Activated T-cell treated with anti-CD3 and anti-CD28 coated beads, Interleukin-2, amount 50 U/mL, for 48 hours (primary cell): ENCODE data around the gene ARPP19.

Experiments used
- DNase-seq, 2 experiments: peaks; one replicate each; pipeline ENCODE4 v3.0.0-alpha.2; 2020

Gene ARPP19

GRCh38 chr15:52511084-52511483 is 57.7 kb downstream of the ARPP19 start:
- no peak for DNase-seq

GRCh38 chr15:52509500-52510245 is 59.2 kb downstream of the ARPP19 start:
- DNase-seq, result no peak

- DNase-seq, result no peak
These were observed 62.3 kb downstream of the ARPP19 start for GRCh38 chr15:52506549-52506948.

GRCh38 chr15:52505151-52505550 is 63.7 kb downstream of the ARPP19 start:
- no peak for DNase-seq

- no peak for DNase-seq
These were observed 64.9 kb downstream of the ARPP19 start for GRCh38 chr15:52503788-52504496.

- DNase-seq, result no peak
These were observed 66.2 kb downstream of the ARPP19 start for GRCh38 chr15:52502608-52503007.

GRCh38 chr15:52499506-52499905 is 69.3 kb downstream of the ARPP19 start:
- DNase-seq, result no peak

GRCh38 chr15:52498706-52499105 is 70.1 kb downstream of the ARPP19 start:
- no peak for DNase-seq
